Fibroblast of lung (primary cell): ENCODE results near the gene CLSTN2.

Experiments
- CTCF ChIP-seq, 2 donors: IDR thresholded peaks in 1 of 2; conservative IDR thresholded peaks in 1 of 2; 1 replicate in 1 of 2; 2 replicates in 1 of 2; pipeline ENCODE4 v1.5.1; 2011 to 2012; ENCODE audit warnings: low read length in 2 of 2, control low read depth in 1 of 2, inconsistent platforms in 1 of 2, low read depth in 1 of 2, mild to moderate bottlenecking in 1 of 2
- EZH2 ChIP-seq: IDR thresholded peaks from 2 replicates; pipeline ENCODE4 v1.5.1; 2012; ENCODE audit warnings: low read length, control low read depth, mild to moderate bottlenecking; ENCODE audit errors: missing control alignments

GRCh38 chr3:140427786-140428185 lies 492.8 kb downstream of the CLSTN2 start:
- TF ChIP-seq CTCF (conservative IDR thresholded peaks at IDR 0.05 in 1 of 2, IDR thresholded peaks at IDR 0.05 in 1 of 2; ENCODE audit: low read depth in 1 of 2, low read length in 2 of 2) (no peak), EZH2 (no peak)
